Erythroblast (primary cell): ENCODE data around the gene CACNA1D.
"Not testable (repeated sequence)": the region's sequence is repeated elsewhere in the genome, so short reads cannot be mapped to it uniquely, and the experiment has no call there.

ENCODE experiments used
- DNase-seq, 2 experiments: peaks; one replicate each; lab custom pipeline; 2025; lab: John Stamatoyannopoulos, UW
- GATA1 ChIP-seq: IDR thresholded peaks from 2 replicates; pipeline ENCODE4 v1.6.1; 2011; ENCODE audit warnings: low read depth, mild to moderate bottlenecking, control low read depth, low read length, moderate library complexity
- POLR2A ChIP-seq: IDR thresholded peaks from 2 replicates; pipeline ENCODE4 v1.6.1; 2011; ENCODE audit warnings: mild to moderate bottlenecking, low read length

Gene CACNA1D

GRCh38 chr3:53641397-53641796 lies 147.0 kb downstream of the CACNA1D start:
- no peak for DNase-seq

GRCh38 chr3:53642211-53642610 lies 147.8 kb downstream of the CACNA1D start:
- TF ChIP-seq GATA1, result no peak
- no peak for TF ChIP-seq POLR2A

More at GRCh38 chr3:53641397-53641796, 147.0 kb downstream of the CACNA1D start:
- TF ChIP-seq GATA1, result no peak
- no peak for TF ChIP-seq POLR2A

GRCh38 chr3:53643757-53644156 lies 149.3 kb downstream of the CACNA1D start:
- peak in 1 of 2 experiments; percentile 2 for DNase-seq
- TF ChIP-seq GATA1 (no peak), POLR2A (no peak)

More at GRCh38 chr3:53642211-53642610, 147.8 kb downstream of the CACNA1D start:
- no peak for DNase-seq

GRCh38 chr3:53645754-53646153 lies 151.3 kb downstream of the CACNA1D start:
- no peak for TF ChIP-seq GATA1
- no peak for TF ChIP-seq POLR2A

GRCh38 chr3:53646723-53647122 lies 152.3 kb downstream of the CACNA1D start:
- no peak for DNase-seq
- no peak for TF ChIP-seq GATA1
- no peak for TF ChIP-seq POLR2A

More at GRCh38 chr3:53645754-53646153, 151.3 kb downstream of the CACNA1D start:
- no peak for DNase-seq

GRCh38 chr3:53649816-53650215 lies 155.4 kb downstream of the CACNA1D start:
- TF ChIP-seq GATA1 (no peak), POLR2A (no peak)
- no peak for DNase-seq

- no peak for DNase-seq
- no peak for TF ChIP-seq POLR2A
- no peak for TF ChIP-seq GATA1
These were observed 156.0 kb downstream of the CACNA1D start for GRCh38 chr3:53650424-53650823.

GRCh38 chr3:53650928-53651661 lies 156.7 kb downstream of the CACNA1D start:
- DNase-seq, result no peak
- no peak for TF ChIP-seq GATA1
- no peak for TF ChIP-seq POLR2A

- TF ChIP-seq GATA1 (no peak), POLR2A (no peak)
These were observed 157.5 kb downstream of the CACNA1D start for GRCh38 chr3:53651927-53652326.

GRCh38 chr3:53657651-53658050 lies 163.2 kb downstream of the CACNA1D start:
- TF ChIP-seq POLR2A (no peak), GATA1 (no peak)
- no peak for DNase-seq

More at GRCh38 chr3:53651927-53652326, 157.5 kb downstream of the CACNA1D start:
- DNase-seq, result no peak

- no peak for TF ChIP-seq POLR2A
- no peak for TF ChIP-seq GATA1
- DNase-seq, result no peak
These were observed 164.3 kb downstream of the CACNA1D start for GRCh38 chr3:53658613-53659193.

- no peak for DNase-seq
- no peak for TF ChIP-seq GATA1
- TF ChIP-seq POLR2A, result no peak
These were observed 165.6 kb downstream of the CACNA1D start for GRCh38 chr3:53659996-53660395.

- no peak for DNase-seq
- TF ChIP-seq GATA1 (no peak), POLR2A (no peak)
These were observed 167.1 kb downstream of the CACNA1D start for GRCh38 chr3:53661480-53661879.

GRCh38 chr3:53664812-53665211 lies 170.4 kb downstream of the CACNA1D start:
- DNase-seq, result not testable (repeated sequence)

GRCh38 chr3:53665608-53666425 lies 171.4 kb downstream of the CACNA1D start:
- TF ChIP-seq GATA1 (no peak), POLR2A (no peak)
- no peak for DNase-seq
